Measurements from ENCODE around the gene STX4.

The STX4 gene

DNA sequence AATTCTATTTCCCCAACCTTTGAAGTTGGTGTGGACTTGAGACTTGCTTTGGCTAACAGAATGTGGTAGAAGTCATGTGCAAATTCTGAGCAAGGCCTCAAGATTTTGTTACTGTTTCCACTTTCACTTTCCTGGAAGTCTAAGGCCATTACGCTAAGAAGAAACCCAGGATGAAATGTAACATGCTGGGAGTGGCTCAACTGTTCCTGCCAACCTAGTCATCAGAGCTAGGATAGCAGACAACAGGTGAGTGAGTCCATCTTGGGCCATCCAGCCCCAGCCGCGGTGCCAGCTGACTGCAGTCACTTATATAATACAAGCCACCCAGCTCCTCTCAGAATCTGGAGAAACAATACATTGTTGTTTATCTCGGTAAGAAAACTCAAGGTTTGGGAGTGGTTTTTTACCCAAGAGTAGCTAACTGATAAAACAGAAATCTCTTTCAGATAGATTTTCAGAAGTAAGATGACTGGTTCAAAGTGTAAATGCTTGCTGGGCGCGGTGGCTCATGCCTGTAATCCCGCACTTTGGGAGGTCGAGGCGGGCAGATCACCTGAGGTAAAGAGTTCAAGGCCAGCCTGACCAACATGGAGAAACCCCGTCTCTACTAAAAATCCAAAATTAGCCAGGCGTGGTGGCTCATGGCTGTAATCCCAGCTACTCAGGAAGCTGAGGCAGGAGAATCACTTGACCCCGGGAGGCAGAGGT is 10.7 kb upstream of the STX4 start:
- no peak for DNase-seq

DNA sequence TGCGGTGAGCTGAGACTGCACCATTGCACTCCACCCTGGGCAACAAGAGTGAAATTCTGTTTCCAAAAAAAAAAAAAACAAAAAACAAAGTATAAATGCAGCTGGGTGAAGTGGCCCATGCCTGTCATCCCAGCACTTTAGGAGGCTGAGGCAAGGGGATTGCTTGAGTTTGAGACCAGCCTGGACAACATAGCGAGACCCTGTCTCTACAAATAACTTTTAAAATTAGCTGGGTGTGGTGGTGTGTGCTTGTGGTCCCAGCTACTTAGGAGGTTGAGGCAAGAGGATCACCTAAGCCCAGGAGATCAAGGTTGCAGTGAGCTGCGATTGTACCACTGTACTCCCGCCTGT is 10.1 kb upstream of the STX4 start:
- no peak for DNase-seq

DNA sequence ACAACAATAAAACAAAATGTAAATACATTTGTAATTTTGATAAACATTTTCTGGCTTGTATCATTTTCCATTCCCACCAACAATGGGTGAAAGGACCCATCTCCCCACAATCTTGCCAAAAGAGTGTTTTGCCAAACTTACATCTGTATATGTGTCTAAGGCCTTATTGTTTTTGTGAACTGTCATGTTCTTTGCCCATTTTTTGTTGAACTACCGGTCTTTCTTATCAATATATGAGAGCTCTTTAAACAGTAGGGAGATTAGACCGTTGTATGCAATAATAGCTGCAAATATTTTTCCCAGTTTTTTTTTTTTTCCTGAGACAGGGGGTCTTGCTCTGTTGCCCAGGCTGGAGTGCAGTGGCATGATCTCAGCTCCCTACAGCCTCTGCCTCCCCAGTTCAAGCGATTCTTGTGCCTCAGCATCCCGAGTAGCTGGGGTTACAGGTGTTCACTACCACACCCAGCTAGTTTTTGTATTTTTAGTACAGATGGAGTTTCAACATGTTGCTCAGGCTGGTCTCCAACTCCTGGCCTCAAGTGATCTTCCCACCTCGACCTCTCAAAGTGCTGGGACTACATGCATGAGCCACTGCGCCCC is 9.6 kb upstream of the STX4 start:
- no peak for DNase-seq

DNA sequence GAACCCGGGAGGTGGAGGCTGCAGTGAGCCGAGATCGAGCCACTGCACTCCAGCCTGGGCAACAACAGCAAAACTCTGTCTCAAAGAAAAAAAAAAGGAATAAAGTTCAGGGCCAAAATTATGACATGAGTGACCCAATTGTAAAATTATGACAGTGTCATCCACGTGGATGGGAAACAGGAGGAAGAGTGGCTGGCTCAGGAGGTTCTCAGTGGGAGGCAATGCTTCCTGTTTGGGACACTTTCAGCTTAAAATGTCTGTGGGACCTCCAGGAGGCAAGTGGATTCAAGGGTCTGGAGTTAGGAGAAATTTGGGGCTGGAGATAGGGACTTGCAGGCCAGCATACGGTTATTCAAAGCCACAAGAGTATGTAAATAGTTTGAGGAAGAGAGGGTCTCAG is 8.0 kb upstream of the STX4 start:
- no peak for DNase-seq

DNA sequence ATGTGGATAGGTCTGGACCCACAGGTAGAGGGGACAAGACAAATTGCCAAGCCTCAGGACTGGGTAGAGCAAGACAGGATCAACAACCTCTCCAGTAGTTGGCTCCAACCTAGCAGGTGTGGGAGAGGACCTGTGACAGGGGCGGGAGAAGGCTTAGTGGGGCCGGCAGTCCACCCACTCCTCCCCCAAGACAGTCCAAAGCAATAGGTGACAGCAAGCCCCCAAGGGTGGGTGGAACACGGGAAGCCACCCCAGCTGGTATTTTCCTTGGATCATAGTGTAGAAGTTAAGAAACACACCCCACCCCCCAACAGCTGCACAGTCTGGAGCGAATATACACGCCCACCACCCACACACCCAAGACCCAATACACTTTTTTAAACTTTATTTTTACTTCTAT is 4.1 kb upstream of the STX4 start:
- no peak for DNase-seq

DNA sequence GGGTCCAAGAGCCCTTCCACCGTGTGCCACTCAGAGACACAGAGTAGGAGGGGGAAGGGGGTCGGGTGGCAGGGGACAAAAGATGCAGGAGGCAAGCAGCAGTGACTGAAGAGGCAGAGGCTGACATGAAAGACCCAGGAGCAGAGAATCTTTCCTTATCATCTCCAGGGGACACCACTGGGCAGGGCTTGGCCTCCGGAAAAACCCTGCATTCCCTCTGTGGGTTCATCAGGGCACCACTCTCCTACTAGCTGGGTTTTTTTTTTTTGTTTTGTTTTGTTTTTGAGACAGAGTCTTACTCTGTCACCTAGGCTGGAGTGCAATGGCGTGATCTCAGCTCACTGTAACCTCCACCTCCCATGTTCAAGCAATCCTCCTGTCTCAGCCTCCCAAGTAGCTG is 2.1 kb upstream of the STX4 start:
- DNase-seq = no peak

DNA sequence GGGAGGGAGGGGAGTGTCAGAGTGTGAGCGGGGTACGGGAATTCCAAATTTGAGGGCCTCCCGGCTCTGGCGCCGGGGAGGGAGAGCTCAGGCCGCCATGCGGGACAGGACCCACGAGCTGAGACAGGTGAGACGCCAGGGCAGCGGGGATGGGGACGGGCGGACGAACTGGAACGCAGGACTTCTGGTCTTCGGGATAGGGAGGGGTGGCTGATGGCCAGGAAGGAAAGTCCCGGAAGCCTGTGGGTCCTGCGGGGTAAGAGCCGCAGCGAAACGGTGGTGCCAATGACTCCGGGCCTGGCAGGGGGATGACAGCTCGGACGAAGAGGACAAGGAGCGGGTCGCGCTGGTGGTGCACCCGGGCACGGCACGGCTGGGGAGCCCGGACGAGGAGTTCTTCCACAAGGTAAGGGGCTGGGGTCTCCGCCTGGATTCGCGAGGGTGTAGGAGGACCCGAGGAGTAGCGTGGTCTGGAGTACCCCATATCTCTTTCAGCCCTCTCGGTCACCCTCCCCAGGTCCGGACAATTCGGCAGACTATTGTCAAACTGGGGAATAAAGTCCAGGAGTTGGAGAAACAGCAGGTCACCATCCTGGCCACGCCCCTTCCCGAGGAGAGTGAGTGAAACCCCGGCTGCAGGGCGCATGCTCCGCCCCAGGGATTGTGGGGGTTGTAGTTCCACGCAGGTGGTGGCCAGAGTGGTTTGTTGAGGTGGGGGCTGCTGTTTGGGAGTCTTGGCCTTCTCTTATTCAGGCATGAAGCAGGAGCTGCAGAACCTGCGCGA is 543 bp downstream of the STX4 start:
- DNase-seq = peak; percentile 83 to 85

DNA sequence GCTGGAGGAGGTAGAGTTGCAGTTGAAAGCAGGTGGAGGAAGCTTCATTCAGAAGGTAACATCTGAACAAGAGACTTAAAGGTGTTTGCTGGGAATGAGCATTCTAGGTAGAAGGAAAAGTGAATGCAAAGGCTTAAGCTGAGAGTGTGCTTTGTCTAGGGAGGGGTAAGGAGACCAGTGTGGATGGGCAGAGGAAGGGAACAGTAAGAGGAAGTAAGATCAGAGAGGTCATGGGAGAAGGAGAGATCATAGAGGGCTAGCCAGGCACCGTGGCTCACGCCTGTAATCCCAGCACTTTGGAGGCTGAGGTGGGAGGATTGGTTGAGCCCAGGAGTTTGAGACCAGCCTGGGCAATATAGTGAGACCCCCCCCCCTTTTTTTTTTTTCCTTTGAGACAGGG is 3.3 kb downstream of the STX4 start:
- DNase-seq = no peak

DNA sequence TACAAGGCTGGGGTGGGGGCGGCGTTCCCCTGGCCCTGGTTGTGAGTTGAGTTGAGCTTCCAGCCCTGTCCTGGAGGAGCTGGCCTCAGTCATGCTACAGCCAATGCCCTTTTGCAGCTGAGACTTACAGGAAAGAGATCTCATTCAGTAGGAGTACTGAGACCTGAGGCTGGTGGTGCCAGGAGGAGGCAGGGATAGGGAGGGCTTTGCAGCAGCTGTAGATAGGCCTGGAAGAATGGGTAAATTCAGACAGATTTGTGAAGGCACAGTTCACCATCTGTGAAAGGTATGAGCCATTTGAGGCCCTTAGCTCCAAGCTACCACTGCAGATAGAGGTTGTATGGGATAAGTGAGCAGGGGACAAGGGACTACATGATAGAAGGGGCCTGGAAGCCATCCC is 5.6 kb downstream of the STX4 start:
- DNase-seq = no peak

DNA sequence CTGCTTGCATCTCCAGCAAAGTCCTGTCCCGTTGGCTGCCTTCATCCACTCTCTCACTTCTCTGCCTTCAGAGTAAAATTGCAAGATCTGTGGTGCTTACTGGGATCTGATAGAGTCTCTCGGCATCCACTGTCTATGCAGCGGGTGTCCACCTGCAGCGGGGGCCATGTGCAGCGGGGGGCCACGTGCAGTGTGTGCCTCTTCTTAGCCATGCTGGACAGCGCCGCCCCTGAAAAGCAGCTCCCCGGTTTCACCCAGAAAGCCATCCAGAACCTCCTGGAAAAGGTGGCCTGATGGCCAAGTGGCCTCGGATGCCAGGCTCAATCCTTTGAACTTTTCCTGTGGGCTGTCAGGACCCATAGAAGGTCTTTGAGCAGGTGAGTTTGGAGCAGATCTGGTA is 9.5 kb downstream of the STX4 start:
- DNase-seq = no peak

DNA sequence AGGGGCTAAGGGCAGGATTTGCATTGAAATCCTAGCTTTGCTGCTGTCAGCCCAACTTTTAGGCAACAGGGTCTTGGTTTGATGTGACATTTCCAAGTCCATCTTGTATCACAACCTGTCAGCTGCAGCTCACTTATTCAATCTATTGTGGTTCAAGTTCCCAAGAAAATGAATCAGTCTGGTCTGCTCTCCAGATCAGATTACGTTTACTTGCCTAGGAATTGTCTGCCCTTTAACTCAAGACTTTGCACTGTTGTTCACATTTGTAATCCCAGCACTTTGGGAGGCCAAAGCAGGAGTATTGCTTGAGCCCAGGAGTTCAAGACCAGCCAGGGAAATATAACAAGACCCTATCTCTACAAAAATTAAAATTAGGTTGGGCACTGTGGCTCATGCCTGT is 10.0 kb downstream of the STX4 start:
- no peak for DNase-seq

DNA sequence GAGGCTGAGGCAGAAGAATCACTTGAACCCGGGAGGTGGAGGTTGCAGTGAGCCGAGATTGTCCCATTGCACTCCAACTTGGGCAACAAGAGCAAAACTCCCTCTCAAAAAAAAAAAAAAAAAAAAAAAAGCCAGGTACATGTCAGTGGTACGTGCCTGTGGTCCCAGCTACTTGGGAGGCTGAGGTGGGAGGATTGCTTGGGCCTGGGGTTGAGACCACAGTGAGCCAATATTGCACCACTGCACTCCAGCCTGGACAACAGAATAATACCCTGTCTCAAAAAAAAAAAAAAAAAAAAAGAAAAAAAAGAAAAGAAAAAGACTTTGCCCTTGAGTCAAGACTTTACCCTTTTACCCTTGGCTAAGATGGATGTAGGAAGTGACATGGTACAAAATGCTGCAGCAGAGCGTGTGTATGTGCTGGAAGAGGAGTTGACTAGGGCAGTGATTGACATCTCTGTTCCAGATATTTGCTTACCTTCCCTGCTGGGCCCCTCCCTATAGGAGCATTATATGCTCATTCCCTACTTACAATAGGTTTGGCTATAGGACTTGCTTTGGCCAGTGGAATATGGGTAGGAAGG is 10.6 kb downstream of the STX4 start:
- no peak for DNase-seq

DNA sequence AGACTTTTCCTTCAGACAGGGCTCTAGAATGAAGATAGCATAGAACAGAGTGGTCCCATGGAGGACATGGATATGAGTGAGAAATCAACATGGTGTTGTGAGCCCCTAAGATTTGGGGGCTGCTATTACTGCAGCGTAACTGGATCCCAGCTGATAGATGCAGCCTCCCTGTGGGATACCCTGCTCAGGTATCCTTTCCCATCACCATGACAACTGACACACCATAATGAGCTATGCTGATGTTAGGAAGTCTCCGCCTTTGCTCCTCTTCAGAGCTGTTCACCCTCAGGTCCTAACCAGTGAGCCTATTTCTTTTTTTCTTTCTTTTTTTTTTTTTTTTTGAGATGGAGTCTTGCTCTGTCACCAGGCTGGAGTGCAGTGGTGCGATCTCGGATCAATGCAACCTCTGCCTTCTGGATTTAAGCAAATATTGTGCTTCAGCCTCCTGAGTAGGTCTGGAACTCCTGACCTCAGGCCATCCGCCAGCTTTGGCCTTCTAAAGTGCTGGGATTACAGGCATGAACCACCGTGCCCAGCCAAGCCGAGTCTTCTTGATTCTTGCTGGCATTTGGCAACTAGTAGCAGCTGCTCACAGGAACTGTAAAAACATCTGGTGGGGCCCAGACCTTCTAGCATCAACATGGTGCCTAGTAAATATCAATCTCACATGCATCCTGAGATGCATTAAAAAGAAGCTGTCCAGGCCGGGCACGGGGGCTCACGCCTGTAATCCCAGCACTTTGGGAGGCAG is 17.1 kb downstream of the STX4 start:
- no peak for DNase-seq

DNA sequence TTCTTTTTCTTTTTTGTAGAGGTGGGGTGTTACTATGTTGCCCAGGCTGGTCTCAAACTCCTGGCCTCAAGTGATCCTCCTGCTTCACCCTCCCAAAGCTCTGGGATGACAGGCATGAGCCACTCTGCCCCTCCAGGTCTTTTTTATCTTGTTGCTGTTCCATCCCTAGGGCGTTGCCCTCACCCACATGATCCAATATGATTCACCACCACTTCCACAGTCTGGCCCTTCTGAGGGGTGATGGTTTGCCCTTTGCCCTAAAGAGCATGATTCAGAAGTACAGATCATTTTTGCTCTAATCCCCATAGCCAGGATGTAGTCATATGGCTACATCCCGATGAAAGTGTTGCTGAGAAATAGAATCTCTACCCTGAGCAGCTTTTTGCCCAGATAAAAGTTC is 18.8 kb downstream of the STX4 start:
- DNase-seq = no peak

DNA sequence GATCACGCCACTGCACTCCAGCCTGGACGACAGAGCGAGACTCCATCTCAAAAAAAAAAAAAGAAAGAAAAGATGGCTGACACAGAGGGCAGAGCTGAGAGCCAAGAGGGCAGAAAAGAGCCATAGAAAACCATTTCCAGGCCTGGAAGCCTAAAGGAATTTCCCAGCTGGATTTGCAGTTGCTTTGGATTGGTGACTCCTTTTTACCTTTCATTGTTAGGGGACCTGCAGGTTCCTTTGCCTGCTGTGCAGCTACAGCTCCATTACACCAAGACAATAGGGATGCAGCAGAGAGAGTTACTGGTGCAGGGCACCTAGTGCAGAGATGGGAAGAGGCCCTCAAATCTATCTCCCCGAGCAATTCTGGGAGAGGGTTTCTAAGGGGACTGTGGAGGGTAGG is 22.3 kb downstream of the STX4 start:
- DNase-seq = no peak

DNA sequence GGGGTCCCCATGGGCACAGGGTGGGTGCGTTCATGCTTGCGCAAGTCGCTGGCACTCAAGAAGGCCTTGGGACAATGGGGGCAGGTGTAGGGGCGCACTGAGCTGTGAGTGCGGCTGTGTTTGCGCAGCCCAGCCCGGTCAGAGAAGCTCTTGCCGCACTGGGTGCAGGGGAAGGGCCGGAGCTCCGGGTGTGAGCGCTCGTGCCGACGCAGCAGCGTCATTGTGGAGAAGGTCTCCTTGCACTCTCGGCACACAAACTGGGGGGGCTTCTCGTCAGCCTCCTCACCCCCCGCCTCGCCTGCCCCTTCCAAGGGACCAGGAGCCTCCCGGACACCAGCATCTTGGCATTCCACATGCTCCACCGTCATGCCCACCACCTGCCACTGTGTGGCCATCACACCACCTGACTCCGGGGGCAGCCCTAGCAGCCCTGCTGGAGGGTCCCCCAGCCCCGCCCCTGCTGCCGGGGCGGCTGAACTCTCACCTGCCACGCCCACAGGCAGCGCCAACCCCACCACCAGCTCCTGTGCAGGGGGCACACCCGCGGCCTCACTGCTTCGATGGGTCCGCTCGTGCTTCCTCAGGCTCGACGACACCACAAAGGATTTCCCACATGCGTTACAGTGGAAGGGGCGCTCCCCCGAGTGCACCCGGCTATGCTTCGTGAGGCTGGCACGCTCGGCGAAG is 27.9 kb downstream of the STX4 start:
- no peak for DNase-seq

DNA sequence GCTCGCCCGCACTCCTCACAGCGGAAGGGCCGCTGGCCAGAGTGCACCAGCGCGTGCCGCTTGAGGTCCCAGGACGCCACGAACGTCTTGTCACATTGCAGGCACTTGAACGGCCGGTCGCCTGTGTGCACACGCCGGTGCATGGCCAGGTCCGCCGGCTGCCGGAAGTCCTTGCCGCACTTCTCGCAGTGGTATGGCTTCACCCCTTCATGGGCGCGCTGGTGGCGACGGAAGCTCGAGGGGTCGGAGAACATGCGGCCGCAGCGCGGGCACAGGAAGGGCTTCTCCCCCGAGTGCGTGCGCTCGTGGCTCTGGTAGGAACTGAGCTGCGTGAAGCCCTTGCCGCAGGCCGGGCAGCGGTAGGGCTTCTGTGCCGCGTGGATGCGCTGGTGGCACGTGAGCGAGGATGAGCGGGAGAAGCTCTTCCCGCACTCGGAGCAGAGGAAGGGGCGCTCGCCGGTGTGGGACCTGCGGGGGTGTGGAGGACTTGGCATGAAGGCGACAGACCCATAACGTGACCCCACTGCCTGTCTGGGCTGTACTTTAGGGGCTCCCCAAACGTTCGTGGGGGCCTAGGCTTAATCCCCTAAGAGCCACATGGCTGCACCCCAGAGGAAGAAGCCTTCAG is 28.6 kb downstream of the STX4 start:
- DNase-seq = no peak

DNA sequence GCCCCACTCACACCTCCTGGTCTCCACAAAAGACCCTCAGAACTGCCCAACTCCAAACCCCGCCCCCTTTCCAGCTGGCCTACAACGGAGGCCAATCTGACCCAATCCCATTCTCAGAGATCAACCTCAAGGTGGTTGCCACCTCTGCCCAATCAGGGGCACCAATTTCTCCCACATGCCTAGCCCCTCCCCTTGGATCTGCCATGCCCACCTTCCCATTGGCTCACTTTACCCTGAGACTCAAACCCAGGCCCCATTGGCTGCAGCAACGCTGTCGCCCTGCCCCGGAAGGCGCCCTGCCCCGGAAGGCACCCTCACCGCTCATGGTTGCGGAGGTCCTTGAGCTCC is 30.1 kb downstream of the STX4 start:
- no peak for DNase-seq

DNA sequence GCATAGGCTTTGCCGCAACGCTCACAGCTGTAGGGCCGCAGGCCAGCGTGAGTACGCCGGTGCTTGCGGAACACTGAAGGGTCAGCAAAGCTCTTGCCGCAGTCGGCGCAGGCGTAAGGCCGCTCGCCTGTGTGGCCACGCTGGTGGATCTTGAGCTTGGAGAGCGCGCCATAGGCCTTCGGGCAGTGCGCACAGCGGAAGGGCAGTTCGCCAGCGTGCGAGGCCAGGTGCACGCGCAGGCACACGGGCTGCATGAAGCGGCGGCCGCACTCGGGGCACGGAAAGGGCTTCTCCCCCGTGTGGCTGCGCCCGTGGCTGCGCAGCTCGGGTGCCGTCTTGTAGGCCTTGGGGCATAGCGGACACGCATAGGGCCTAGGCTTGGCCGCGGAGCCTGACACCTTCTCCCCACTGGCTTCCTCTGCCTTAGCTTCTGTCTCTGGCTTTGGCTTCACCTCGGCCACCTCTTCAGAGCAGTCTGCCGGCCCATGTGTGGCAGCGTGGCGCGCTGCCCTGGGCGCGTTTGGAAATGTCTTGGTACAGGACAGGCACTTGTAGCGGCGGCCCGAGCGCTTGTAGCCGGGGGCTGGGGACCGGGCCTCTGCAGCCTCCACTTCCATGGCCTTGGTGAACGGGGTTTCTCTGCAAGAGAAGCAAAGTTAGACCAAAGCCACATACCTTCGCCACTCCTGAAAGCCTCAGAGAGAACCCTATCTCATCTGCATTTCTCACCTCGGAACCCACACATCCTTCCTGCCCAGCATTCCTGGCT is 30.7 kb downstream of the STX4 start:
- DNase-seq = no peak

DNA sequence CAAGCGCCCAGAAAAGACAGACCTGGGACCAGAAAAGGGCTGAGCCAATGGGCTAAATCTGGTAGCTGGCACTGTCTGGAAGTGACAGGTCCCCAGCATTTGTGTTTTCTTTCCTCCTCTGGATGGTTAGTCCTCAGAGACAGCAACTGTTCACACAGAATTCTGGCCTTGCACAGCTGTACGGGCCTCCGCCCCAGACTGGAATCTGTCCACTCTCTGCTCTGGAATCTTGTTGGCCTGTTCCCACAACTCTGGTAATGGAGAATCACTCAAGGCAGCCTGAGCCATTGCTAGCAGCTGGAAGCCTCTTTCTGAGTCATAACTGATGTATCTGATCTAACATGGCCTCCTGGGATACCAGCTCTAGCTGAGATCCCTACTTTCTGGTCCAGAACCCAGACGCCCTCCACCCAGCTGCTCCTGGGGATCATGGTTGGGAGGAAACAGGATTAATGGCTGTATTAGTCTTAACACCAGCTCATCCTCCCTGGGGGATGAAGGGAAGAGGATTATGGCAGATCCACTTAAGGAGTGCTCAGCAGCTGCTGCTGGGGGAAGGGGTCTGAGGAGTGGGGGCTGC is 31.6 kb downstream of the STX4 start:
- no peak for DNase-seq

DNA sequence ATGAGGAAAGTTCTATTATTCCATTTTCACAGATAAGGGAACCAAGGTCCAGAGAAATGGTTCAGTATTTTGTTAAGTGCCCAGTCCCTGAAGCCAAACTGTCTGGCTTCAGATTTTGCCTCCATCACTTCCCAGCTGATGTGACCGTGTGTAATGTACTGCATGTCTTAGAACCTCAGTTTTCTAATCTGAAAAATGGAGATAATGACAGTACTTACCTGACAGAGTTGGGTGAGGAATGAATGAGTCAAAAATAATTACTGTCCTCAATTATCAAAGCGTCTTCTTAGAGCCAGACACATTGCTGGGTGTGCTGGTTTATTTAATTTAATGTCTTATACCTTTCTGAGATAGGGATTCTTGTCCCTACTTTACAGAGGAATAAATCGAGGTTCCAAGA is 34.0 kb downstream of the STX4 start:
- DNase-seq = no peak
